ENCODE data around the gene ZNFX1.

ZNFX1 gene

GRCh38 chr20:49278818-49279676, 1.2 kb upstream of the ZNFX1 start:
- no peak for DNase-seq (ENCODE audit: low read depth in 2 of 2)

- no peak for DNase-seq (ENCODE audit: low read depth in 2 of 2)
These were observed 146 bp downstream of the ZNFX1 start for GRCh38 chr20:49277786-49278035.

- DNase-seq (ENCODE audit: low read depth in 2 of 2): peak; percentile 61 to 67
These were observed 684 bp downstream of the ZNFX1 start for GRCh38 chr20:49276961-49277785.

GRCh38 chr20:49276161-49276960, 1.5 kb downstream of the ZNFX1 start:
- peak in 1 of 2 donors; percentile 44 for DNase-seq (ENCODE audit: low read depth in 2 of 2)

- no peak for DNase-seq (ENCODE audit: low read depth in 2 of 2)
These were observed 2.2 kb downstream of the ZNFX1 start for GRCh38 chr20:49275636-49276035.

GRCh38 chr20:49275216-49275615, 2.6 kb downstream of the ZNFX1 start:
- DNase-seq (ENCODE audit: low read depth in 2 of 2): no peak

- no peak for DNase-seq (ENCODE audit: low read depth in 2 of 2)
These were observed 4.1 kb downstream of the ZNFX1 start for GRCh38 chr20:49273696-49274277.

GRCh38 chr20:49272654-49273053, 5.2 kb downstream of the ZNFX1 start:
- no peak for DNase-seq (ENCODE audit: low read depth in 2 of 2)

- no peak for DNase-seq (ENCODE audit: low read depth in 2 of 2)
These were observed 7.1 kb downstream of the ZNFX1 start for GRCh38 chr20:49270736-49271135.

GRCh38 chr20:49270177-49270576, 7.7 kb downstream of the ZNFX1 start:
- no peak for DNase-seq (ENCODE audit: low read depth in 2 of 2)

GRCh38 chr20:49268600-49269365, 9.1 kb downstream of the ZNFX1 start:
- no peak for DNase-seq (ENCODE audit: low read depth in 2 of 2)

- DNase-seq (ENCODE audit: low read depth in 2 of 2): no peak
These were observed 10.5 kb downstream of the ZNFX1 start for GRCh38 chr20:49267327-49267726.

GRCh38 chr20:49262444-49262843, 15.4 kb downstream of the ZNFX1 start:
- no peak for DNase-seq (ENCODE audit: low read depth in 2 of 2)

- DNase-seq (ENCODE audit: low read depth in 2 of 2): no peak
These were observed 16.7 kb downstream of the ZNFX1 start for GRCh38 chr20:49261173-49261572.

- DNase-seq (ENCODE audit: low read depth in 2 of 2): no peak
These were observed 17.6 kb downstream of the ZNFX1 start for GRCh38 chr20:49260218-49260617.

GRCh38 chr20:49259799-49260198, 18.1 kb downstream of the ZNFX1 start:
- DNase-seq (ENCODE audit: low read depth in 2 of 2): no peak

- no peak for DNase-seq (ENCODE audit: low read depth in 2 of 2)
These were observed 18.6 kb downstream of the ZNFX1 start for GRCh38 chr20:49259284-49259683.

GRCh38 chr20:49256261-49256660, 21.6 kb downstream of the ZNFX1 start:
- no peak for DNase-seq (ENCODE audit: low read depth in 2 of 2)

GRCh38 chr20:49252556-49253350, 25.1 kb downstream of the ZNFX1 start:
- DNase-seq (ENCODE audit: low read depth in 2 of 2): no peak

Data from stimulated activated CD8-positive, alpha-beta memory T cell treated with anti-CD3 and anti-CD28 coated beads, Interleukin-15, amount 100 ng/mL, for 48 hours (primary cell).